ENCODE data around the gene FN1.
A peak's percentile ranks its signal among the peaks of the same experiment; 100 is the strongest.

The FN1 gene

GRCh38 chr2:215435870-215436704, at the start of gene FN1:
Gene FN1 (minus strand): TSS chr2:215436068. CDS start chr2:215435802, 266 bp downstream.
- DNase-seq: peak; percentile 80

GRCh38 chr2:215485032-215485431, 49.2 kb upstream of the FN1 start:
- no peak for DNase-seq

GRCh38 chr2:215484570-215484969, 48.7 kb upstream of the FN1 start:
- no peak for DNase-seq

DNA sequence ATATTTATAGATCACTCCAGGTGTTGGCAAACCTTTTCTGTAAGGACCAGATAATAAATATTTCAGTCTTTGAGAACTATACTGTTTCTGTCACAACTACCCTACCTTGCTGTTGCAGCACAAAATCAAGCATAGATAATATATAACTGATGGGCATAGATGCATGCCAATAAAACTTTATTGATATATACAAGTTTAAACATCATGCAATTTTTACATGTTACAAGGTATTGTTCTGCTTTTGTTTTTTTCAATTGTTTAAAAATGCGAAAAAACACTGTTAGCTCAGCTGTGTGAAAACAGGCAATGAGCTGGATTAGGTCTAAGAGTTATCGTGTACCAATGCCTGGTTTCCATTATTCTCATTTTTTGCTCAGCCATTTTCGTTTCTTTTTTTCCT, 47.6 kb upstream of the FN1 start:
- no peak for DNase-seq

DNA sequence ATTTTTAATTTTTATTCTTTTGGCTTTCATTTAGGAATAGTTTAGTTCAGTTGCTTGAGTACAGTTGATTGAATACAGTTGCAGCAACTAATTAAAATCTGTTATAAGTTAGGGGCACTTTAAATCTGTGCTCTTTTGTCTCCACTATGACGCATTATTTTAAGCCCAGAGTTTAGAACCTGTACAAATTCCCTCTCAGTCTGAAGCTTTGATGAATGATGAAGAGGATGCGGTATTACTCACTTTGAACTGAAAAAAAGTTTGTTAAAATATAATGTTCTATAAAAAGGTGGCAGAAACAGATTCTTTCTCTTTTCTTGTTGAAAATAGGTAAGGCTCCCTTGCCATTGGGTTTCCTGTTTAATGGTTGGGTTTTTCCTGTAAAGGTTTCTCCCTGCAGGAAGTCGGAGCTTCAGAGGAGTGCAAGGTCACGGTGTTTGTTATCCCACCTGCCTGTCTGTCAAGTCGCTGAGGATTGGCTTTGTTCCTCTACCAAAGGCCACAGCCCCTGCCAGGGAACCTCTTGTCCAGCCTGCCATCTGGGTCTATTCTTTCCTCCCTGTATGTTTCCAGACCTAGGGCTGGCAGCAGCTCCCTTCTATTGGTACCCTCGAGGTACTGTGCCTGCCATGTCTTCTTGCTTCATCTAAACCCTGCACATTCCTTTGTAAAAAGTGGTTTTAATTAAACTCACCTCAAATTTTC, 43.8 kb upstream of the FN1 start:
- no peak for DNase-seq

- DNase-seq: no peak
These were observed 43.3 kb upstream of the FN1 start for GRCh38 chr2:215479121-215479520.

DNA sequence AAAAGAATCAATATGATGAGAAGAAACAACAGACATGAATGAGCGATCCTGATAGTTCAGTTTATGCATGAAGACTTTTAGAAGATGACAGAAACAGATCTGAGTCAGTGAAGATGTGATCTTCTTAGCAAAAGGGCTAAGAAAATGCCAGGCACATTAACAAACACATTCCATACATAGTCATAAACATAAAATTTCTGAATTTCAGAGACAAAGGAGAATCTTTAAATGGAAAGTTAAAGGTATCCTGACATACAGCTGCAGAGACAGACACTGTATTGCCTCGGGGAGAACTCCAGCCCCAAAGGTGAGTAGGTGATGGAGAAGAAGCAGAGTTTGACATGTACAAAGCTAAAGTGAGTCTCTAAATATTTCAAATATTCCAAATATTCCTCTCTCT, 40.6 kb upstream of the FN1 start:
- no peak for DNase-seq

GRCh38 chr2:215466097-215466909, 30.4 kb upstream of the FN1 start:
- no peak for DNase-seq

DNA sequence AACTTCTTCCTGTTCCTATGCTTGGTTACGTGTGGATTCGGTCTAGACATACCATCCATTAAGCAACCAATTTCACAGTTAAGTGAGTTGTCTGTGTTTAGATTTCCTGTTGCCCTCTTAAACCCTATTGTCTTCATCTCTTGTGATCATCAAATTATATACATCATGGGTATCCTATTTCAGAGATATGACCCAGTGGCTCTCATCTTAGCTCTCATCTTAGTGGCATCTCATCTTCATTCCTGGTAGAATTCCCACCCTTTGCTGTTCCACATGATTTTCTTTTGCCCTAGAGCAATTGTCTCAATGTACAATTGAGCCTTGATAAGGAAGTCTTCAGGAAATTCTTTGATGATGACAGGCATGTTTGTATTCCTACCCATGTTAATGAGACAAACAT, 29.4 kb upstream of the FN1 start:
- DNase-seq: no peak

DNA sequence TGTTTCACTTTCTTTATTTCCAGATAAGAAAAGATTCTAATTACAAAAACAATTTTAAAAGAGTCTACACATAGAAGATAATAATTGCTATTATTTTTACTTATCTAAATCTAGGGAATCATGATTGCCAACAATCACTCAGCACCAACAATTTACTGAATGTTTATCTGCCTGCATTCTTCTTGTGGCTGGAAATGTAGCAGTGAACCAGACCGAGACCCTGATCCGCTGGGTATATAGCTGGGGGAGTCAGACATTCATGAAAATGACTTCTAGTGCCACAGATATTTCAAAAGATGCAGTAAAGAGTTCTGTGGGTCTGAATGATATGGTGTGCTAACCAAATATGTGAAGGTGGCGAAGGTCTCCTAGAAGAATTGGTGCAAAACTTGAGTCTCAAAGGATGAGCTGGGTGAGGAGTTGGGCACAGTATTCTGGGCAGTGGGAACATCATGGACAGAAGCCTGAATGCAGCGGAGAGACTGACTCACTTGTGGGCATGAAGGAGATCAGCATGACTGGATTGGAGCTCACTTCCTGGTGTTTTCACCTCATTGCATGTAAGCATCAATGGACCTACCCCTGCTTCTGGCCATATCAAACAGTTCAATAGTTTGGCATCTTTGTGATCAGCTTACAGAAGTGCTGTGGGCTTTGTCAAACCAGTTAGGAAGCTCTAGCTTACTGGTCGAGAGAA, 26.1 kb upstream of the FN1 start:
- DNase-seq: no peak

DNA sequence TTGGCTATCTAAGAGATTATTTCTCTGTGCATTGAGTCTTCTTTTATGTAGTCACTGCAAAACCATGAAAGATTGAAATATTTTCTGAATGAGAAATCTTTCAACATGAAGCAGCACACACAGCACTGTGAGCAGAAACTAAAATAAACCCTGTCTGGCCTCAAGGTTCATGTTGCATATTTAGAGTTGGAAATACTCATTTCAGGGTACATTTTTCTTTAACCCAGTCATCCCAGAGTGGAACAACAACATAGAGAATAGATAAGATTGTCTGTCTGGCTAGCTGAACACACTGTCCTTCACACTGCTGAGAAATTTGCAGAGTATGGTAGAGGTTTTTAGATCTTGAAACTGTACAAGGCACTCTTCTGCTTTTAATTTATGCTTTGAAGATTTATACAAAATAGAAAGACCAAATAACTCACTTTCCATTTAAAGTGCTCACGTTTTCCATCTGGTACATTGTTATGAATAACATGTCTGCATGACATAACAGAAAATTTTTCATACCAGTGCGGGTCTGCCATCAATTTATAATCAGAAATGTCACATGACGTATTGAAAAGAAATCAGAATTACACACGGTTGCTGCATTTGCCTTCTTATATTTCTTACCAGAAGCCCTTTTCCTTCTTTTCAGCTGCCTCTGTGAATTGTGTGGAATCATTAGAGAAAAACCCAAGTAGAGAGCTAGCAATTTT, 25.0 kb upstream of the FN1 start:
- no peak for DNase-seq

GRCh38 chr2:215455958-215456357, 20.1 kb upstream of the FN1 start:
- DNase-seq: no peak

GRCh38 chr2:215454519-215455246, 18.8 kb upstream of the FN1 start:
- peak; percentile 12 for DNase-seq

DNA sequence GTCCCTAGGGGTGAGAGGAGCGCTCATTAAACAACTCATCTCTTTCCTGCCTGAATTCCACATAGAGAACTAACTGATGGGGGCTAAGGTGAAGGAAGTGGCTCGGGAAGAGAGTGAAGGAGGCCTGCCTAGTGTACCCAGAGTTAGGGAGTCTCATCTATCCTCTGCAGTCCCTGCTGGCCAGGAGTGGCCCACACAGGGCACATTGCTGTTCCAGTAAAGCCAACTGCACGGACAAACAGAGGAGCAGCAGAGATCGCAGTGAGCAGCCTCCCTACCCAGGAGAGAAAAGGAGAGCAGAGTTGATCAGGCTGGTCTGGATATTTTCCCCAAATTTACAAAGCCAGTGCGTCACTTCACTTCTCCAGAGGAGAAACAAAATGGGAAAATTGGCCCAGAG, 16.9 kb upstream of the FN1 start:
- no peak for DNase-seq

GRCh38 chr2:215451012-215451756, 15.3 kb upstream of the FN1 start:
- no peak for DNase-seq

DNA sequence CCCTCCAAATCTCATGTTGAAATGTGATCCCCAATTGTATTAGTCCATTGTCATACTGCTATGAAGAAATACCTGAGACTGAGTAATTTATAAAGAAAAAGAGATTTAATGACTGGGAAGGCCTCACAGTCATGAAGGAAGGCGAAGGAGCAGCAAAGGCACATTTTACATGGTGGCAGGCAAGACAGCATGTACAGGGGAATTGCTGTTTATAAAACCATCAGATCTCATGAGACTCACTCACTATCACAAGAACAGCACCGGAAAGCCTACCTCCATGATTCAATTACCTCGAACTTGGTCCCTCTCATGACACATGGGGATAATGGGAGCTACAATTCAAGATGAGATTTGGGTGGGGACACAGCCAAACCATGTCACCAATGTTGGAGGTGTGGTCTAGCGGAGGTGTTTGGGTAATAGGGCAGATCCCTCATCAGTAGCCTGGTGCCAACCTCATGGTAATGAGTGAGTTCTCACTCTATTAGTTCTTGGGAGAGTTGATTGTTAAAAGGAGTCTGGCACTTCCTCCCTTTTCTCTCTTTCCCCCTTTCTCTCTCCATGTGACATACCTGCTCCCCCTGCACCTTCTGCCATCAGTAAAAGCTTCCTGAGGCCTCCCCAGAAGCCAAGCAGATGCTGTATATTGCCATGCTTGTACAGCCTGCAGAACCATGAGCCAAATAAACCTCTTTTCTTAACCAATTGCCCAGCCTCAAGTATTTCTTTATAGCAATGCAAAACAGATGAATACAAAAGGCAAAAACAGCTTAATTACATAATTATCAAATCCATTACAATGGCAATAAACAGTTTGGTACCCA, 14.5 kb upstream of the FN1 start:
- no peak for DNase-seq

DNA sequence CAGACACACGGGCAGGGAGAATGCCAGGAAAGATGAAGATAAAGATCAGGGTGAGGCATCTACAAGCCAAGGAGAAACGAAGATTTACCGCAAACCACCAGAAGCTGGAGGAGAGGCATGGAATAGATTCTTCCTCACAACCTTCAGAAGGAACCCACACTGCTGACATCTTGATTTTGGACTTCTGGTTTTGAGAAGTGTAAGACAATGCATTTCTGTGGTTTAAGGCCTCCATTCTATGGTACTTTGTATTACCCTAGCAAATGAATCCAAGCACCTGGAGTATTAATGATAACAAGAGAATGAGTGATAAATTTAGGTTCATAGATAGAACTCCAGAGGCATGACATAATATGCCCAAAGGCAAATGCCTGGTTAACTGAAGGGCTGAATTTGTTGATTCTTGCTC, 11.8 kb upstream of the FN1 start:
- no peak for DNase-seq

DNA sequence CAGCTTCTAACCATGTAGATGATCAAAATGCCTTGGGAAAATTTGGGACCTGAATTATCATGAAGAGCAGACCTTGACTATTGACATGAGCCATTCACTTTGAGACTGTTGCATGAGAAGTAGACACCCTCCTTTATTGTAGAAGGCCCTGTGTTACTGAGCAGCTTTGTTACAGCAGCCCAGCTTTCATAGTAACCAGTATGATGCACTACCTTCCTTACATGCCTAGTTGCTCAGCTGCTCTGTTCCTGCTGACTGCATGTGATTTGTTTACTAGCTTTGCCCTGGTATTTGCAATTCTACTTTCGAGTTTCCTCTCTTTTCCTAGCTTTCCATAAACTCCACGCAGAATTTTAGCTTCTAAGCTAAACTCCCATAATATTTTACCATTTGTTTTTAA, 11.2 kb upstream of the FN1 start:
- no peak for DNase-seq

GRCh38 chr2:215442401-215442787, 6.5 kb upstream of the FN1 start:
- DNase-seq: no peak
